HCT116 (cell line): ENCODE data around the gene NF1.

Experiments used
- EZH2 ChIP-seq: fragments of 200-600 bp; sonication (generic); IDR thresholded peaks from 2 replicates; pipeline ENCODE4 v1.6.1; 2017; ENCODE audit warnings: antibody characterized with exemption, mixed run types
- POLR2A ChIP-seq: IDR thresholded peaks from 2 replicates; pipeline ENCODE4 v1.7.0; 2011; ENCODE audit warnings: borderline replicate concordance; ENCODE audit not compliant: insufficient read depth, insufficient read length; ENCODE audit errors: extremely low read depth
- TCF7L2 ChIP-seq: IDR thresholded peaks from 2 replicates; pipeline ENCODE4 v1.7.0; 2011; ENCODE audit warnings: borderline replicate concordance, inconsistent platforms; ENCODE audit not compliant: insufficient read depth, insufficient read length; ENCODE audit errors: extremely low read depth
- YY1 ChIP-seq: IDR thresholded peaks from 2 replicates; pipeline ENCODE4 v1.6.1; 2011; ENCODE audit warnings: low read length, low read depth, moderate library complexity, mild to moderate bottlenecking; ENCODE audit not compliant: insufficient replicate concordance; ENCODE audit errors: extremely low read depth
- TF ChIP-seq, protein P1 (sequence below), 3 experiments: fragments of 200-600 bp in 1 of 3; sonication (generic) in 1 of 3; IDR thresholded peaks in 2 of 3; conservative IDR thresholded peaks in 1 of 3; 2 replicates each; pipeline ENCODE4 v1.5.1; 2012 to 2017; ENCODE audit warnings: low read depth in 2 of 3, low read length in 2 of 3, antibody characterized with exemption in 1 of 3, borderline replicate concordance in 1 of 3, control low read depth in 1 of 3, mild to moderate bottlenecking in 1 of 3, mixed read lengths in 1 of 3, mixed run types in 1 of 3, moderate library complexity in 1 of 3; ENCODE audit not compliant: insufficient read depth in 1 of 3

DNA sequence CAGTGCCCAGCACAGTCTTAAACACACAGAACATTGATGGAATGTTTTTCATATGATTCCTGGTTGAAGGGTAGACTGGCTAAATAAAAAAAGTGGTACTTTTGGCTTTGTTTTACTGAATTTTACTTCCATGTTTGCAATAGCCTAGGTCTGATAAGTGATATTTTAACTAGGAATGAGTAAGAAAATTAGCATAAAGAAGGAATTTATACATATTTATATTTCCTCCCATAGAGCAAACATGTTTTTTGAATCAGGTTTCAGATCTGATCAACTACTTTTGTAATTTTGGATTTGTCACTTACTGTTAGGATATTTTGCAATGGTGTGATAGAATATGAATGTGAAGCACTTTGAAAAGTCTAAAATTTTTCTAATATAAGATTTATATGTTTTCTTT, 7.2 kb downstream of the NF1 start:
- TF ChIP-seq YY1 (no peak), EZH2 (no peak), TCF7L2 (no peak), POLR2A (no peak)
- TF ChIP-seq, protein P1, sequence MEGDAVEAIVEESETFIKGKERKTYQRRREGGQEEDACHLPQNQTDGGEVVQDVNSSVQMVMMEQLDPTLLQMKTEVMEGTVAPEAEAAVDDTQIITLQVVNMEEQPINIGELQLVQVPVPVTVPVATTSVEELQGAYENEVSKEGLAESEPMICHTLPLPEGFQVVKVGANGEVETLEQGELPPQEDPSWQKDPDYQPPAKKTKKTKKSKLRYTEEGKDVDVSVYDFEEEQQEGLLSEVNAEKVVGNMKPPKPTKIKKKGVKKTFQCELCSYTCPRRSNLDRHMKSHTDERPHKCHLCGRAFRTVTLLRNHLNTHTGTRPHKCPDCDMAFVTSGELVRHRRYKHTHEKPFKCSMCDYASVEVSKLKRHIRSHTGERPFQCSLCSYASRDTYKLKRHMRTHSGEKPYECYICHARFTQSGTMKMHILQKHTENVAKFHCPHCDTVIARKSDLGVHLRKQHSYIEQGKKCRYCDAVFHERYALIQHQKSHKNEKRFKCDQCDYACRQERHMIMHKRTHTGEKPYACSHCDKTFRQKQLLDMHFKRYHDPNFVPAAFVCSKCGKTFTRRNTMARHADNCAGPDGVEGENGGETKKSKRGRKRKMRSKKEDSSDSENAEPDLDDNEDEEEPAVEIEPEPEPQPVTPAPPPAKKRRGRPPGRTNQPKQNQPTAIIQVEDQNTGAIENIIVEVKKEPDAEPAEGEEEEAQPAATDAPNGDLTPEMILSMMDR (IDR thresholded peaks at IDR 0.05 in 2 of 3, conservative IDR thresholded peaks at IDR 0.05 in 1 of 3; ENCODE audit: borderline replicate concordance in 1 of 3, insufficient read depth in 1 of 3, low read depth in 2 of 3, low read length in 2 of 3) = no peak
